ENCODE measurements around the gene SCML2.

Gene SCML2

GRCh38 chrX:18294893-18295292, 59.6 kb downstream of the SCML2 start:
- no peak for TF ChIP-seq CTCF (IDR thresholded peaks at IDR 0.05; ENCODE audit: low read depth, low read length)
- no peak for DNase-seq (ENCODE audit: extremely low read depth, low read depth)

- no peak for TF ChIP-seq CTCF (IDR thresholded peaks at IDR 0.05; ENCODE audit: low read depth, low read length)
- DNase-seq (ENCODE audit: extremely low read depth, low read depth) = no peak
Observed at GRCh38 chrX:18291006-18291545, 63.4 kb downstream of the SCML2 start.

- no peak for DNase-seq (ENCODE audit: extremely low read depth, low read depth)
- TF ChIP-seq CTCF (IDR thresholded peaks at IDR 0.05; ENCODE audit: low read depth, low read length) = no peak
Observed at GRCh38 chrX:18290200-18290599, 64.3 kb downstream of the SCML2 start.

GRCh38 chrX:18288716-18289115, 65.8 kb downstream of the SCML2 start:
- DNase-seq (ENCODE audit: extremely low read depth, low read depth) = no peak
- no peak for TF ChIP-seq CTCF (IDR thresholded peaks at IDR 0.05; ENCODE audit: low read depth, low read length)

GRCh38 chrX:18286322-18286831, 68.1 kb downstream of the SCML2 start:
- DNase-seq (ENCODE audit: extremely low read depth, low read depth) = no peak
- TF ChIP-seq CTCF (IDR thresholded peaks at IDR 0.05; ENCODE audit: low read depth, low read length) = no peak

GRCh38 chrX:18278449-18278848, 76.0 kb downstream of the SCML2 start:
- TF ChIP-seq CTCF (IDR thresholded peaks at IDR 0.05; ENCODE audit: low read depth, low read length) = no peak
- no peak for DNase-seq (ENCODE audit: extremely low read depth, low read depth)

GRCh38 chrX:18272222-18272621, 82.3 kb downstream of the SCML2 start:
- DNase-seq (ENCODE audit: extremely low read depth, low read depth) = no peak
- TF ChIP-seq CTCF (IDR thresholded peaks at IDR 0.05; ENCODE audit: low read depth, low read length) = no peak
